GM18502 (cell line): ENCODE measurements around the gene TLCD1.

Experiments
- ATAC-seq: cut with Tn5 transposase; IDR thresholded peaks from one replicate; pipeline ENCODE4 v1.9.1; 2021; ENCODE audit warnings: mild to moderate bottlenecking; ENCODE audit not compliant: unreplicated experiment, poor library complexity

TLCD1 gene, protein sequence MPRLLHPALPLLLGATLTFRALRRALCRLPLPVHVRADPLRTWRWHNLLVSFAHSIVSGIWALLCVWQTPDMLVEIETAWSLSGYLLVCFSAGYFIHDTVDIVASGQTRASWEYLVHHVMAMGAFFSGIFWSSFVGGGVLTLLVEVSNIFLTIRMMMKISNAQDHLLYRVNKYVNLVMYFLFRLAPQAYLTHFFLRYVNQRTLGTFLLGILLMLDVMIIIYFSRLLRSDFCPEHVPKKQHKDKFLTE

DNA sequence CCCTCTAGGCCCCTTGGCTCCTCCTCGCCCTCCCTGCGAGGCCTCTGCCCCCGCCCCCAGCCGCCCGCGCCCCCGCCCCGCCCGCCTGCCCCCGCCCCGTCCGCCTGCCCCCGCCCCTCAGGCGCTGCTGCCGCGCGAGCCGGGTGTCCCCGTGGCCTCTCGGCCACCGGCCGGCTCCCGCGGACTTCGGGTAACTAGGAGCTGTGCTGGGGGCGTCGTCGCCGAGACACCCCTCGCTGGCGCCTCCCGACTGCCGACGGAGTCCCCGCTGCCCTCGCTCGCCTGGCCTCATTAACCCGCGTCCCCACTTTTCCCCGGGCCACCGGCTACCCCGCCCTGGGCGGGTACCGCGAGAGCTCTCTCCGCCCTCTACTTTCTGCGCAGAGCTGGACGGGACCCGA lies at the start of gene TLCD1:
Gene TLCD1 (minus strand): TSS at position 8 of the 401 bp plus-strand sequence. CDS start 136 bp downstream, outside the sequence.
- peak; percentile 11 for ATAC-seq

GRCh38 chr17:28774206-28774605 lies 48.2 kb upstream of the TLCD1 start:
- no peak for ATAC-seq

GRCh38 chr17:28773736-28774135 lies 47.7 kb upstream of the TLCD1 start:
- no peak for ATAC-seq

- no peak for ATAC-seq
Observed at GRCh38 chr17:28765038-28765437, 39.0 kb upstream of the TLCD1 start.

DNA sequence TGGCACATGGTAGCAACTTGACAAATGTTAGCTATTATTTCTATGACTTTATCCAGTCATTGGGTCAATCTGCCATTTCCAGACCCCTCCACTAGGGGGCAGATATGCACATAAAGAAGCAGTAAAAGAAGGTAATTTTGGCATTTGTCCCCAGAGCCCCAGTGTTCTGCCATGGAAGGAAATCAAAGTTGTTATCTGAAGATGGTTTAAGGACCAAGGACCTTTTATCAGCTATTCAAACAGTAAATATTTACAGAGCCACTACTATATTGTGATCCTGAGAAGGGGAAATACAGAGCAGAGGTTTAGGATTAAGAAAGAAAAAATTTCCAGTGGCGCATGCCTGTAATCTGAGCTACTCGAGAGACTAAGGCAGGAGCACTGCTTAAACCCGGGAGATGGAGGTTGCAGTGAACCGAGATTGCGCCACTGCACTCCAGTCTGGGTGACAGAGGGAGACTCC lies 37.8 kb upstream of the TLCD1 start:
- no peak for ATAC-seq

- no peak for ATAC-seq
Observed at GRCh38 chr17:28763137-28763799, 37.2 kb upstream of the TLCD1 start.

DNA sequence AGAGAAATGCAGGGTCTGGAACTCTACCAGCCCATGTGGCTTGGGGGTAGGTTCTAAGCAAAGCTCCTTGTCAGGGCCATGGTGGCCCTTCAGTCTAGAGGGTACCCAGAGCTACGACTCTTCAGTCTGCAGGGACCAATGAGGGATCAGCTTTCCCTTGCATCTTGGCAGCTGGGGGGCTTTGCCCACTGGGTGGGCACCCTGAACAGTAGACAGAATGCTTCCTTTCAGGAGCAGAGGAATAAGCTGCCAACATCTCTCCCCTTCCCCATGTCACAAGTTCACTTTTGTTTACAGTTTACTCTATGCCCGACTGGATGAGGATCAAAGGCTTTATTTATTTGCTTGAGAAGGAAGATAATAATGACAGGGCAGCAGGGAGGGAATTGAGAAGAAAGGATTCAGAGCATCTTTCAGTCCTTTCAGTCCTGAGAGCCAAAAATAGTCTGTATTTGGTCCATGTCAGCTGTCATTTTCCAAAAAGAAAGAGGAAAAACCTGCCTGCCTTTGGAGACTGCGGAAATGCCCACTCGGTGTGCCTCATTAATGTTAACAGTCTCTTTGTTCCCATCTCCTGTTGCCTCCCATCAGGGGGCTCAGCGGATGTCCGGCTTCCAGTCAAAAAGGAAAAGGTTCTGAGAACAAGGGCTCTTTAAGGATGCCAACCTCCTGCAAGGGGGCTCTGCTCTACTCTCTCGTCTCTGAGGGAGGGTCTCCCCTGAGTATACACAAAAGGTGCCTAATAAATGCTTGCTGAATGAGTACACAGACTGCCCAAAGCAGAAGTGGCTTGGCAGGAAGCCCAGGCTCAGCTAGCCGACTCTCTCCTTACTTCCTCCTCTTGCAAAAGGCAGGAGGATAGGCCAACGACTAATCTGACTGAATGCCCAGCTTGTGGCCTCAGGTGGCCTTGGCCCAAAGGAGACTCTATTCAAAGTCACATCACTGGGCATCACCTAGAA lies 34.8 kb upstream of the TLCD1 start:
- no peak for ATAC-seq

DNA sequence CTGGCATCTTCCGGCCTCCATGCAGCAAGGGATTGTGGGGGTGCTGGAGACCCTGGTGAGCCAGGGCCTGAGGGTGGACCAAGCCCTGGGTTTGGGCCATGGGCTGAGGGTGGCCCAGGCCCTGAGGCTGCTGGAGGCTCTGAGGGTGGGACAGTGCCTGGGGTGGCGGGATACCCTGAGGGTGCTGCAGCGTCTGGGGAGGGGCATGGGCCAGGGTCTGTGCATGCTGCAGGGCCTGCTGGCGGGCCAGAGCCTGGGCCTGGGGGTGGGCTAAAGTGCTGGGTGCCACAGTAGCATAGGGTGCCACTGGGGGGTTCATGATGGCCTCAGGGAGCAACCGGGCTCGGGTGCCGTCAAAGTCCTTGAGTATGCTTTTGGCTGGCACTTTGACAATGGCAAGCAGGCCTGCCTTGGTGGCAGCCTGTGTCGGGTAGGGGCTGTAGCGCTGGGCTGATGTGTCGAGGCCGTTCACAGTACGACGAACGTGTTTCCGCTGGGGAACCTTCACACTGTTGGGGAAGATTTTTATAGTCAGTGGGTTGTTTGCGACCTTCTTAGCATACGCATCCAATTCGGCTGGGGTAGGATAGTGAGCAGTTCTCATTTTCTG lies 33.3 kb upstream of the TLCD1 start:
- no peak for ATAC-seq

GRCh38 chr17:28758411-28759121 lies 32.5 kb upstream of the TLCD1 start:
- ATAC-seq, result no peak

DNA sequence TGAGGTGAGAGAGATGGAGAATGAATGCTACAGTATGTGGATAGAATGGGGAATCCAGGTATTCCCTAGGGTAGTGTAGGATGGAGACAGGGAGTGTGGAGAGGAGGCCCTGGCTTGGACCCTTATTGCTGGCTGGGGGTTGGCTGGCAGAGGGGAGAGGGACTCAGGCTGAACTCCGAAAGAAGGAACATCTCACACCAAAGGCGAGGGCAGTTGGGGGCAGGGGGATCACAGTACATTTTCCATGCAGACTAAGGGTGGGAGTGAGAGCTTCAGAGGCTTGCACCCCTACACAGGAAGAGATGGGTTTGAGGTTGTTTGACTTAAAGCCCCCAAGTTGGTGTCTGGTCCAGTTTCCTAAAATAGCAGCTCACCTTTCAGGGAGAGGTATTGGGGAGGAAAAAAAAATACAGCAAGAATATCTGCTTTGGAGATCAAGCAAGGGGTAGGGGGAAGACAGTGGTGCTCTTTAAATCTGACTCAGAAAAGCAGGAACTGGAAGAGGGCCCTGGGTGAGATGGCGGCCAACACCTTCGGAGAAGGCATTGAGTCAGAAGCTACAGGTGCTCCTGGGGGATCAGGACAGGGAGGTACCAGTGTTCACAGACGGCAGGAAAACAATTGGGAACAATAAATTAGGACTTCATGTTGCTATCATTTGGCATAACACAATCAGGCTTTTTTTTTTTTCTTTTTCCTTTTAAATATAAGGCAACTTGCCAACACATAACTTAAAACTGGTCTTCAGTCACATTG lies 30.2 kb upstream of the TLCD1 start:
- ATAC-seq, result no peak

DNA sequence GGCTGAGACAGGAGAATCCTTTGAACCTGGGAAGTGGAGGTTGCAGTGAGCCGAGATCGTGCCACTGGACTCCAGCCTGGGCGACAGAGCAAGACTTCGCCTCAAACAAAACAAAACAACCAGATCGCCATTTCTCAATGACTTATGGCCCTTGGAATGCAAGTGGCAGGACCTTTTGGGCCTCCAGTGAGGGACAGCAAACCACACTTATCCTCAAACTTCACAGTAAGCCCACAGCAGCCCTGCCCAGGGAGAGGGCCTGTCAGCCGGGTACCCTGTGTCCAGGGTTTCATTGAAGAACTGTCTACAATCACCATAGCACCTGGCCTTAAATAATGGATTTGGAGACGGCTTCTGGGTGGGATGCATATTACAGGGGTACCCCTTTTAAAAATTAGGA lies 29.5 kb upstream of the TLCD1 start:
- no peak for ATAC-seq

DNA sequence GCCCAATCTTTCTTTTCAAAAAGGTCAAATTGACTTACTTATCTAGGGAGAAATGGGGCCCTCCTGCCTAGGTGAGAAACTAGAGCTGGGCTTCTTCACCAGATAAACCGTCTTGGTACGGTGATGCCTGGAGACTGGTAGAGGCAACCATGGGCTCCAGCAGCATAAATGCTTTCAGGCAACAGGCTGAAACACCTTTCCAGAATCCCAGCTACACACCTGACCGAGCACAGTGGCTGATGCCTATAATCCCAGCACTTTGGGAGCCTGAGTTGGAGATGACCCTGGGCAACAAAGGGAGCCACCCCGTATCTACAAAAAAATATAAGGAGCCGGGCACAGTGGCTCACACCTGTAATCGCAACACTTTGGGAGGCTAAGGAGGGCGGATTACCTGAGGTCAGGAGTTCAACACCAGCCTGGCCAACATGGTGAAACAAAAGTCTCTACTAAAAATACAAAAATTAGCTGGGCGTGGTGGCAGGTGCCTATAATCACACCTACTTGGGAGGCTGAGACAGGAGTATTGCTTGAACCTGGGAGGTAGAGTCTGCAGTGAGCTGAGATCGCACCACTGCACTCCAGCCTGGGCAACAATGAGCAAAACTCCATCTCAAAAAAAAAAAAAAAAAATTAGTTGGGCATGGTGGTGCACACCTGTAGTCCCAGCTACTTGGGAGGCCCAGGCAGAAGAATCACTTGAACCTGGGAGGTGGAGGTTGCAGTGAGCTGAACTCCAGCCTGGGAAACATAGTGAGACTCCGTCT lies 25.8 kb upstream of the TLCD1 start:
- ATAC-seq, result no peak

DNA sequence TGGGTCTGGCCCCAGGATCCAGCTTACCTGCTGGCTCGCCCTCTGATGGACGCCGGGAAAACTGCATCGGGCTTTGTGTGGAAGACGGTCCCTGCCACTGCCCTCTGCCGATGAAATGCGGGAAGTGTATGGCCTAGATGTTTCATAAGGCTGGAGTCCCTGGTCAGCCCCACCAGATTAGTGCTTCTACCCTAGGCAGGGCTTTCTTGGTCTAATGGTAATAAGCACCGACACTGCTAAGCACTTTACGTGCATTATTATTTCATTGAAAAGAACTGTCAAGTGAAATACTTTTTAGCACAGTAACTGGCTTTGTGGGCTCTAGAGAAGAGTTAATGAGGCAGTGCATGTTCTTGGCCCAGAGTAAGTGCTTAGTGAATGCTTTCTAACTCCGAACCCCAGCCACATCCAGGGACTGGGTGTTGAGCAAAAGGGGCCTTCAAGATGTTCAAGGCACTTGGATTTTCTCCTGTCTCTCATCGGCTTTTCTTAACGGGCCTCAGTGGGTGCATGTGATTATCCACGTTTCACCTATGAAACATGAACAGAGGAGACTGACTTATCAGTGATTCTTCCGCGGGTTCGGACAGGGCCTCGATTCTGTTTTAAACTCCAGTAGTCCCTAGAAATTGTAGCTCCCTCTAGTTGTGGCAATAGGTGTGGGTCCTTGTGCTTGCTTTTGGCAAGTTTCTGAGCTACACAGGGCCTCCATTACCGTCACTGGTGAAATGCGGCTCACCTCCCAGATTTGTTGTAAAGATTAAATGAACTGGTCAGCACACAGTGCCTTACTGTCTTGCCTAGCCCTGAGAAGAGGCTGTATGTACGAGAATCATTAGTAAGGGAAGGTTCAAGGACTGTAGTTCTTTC lies 24.4 kb upstream of the TLCD1 start:
- ATAC-seq, result peak; percentile 69

DNA sequence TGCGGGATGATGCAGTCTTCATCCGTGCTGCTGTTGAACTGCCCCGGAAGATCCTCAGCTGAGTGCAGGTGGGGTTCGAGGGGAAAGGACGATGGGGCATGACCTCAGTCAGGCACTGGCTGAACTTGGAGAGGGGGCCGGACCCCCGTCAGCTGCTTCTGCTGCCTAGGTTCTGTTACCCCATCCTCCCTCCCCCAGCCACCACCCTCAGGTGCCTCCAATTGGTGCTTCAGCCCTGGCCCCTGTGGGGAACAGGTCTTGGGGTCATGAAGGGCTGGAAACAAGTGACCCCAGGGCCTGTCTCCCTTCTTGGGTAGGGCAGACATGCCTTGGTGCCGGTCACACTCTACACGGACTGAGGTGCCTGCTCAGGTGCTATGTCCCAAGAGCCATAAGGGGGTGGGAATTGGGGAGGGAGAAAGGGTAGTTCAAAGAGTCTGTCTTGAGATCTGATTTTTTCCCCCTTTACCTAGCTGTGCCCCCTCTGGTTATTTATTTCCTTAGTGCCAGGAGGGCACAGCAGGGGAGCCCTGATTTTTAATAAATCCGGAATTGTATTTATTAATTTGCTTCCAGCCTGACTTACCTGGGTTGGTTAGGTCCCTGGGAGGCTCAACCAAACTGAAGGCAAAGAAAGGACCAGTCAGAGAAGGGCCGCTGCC lies 23.6 kb upstream of the TLCD1 start:
- ATAC-seq, result no peak

DNA sequence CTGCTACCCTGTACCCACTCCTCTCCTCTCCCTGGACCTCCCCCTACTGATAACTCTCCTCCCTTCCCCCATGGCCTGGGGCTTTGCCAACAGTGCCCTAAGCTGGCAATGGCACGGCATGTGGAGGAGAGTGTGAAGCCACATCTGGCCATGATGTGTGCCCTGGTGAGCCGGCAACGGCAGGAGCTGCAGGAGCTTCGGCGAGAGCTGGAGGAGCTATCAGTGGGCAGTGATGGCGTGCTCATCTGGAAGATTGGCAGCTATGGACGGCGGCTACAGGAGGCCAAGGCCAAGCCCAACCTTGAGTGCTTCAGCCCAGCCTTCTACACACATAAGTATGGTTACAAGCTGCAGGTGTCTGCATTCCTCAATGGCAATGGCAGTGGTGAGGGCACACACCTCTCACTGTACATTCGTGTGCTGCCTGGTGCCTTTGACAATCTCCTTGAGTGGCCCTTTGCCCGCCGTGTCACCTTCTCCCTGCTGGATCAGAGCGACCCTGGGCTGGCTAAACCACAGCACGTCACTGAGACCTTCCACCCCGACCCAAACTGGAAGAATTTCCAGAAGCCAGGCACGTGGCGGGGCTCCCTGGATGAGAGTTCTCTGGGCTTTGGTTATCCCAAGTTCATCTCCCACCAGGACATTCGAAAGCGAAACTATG lies 23.0 kb upstream of the TLCD1 start:
- no peak for ATAC-seq
